Stimulated activated CD4-positive, alpha-beta T cell treated with anti-CD3 and anti-CD28 coated beads, Interleukin-4, amount 100 ng/mL, for 4 hours (primary cell): Measurements from ENCODE around the gene TXN.
"Not testable (repeated sequence)": the region's sequence is repeated elsewhere in the genome, so short reads cannot be mapped to it uniquely, and the experiment has no call there.

Experiments
- DNase-seq, 2 experiments: peaks; one replicate each; pipeline ENCODE4 v3.0.0-alpha.2; 2020

The TXN gene

GRCh38 chr9:110257097-110257841, 962 bp upstream of the TXN start:
- peak in 1 of 2 experiments; percentile 5 for DNase-seq

- DNase-seq, result peak; percentile 28 to 49
Observed at GRCh38 chr9:110255463-110256379, 586 bp downstream of the TXN start.

- peak in 1 of 2 experiments; percentile 5 for DNase-seq
Observed at GRCh38 chr9:110255034-110255462, 1.3 kb downstream of the TXN start.

DNA sequence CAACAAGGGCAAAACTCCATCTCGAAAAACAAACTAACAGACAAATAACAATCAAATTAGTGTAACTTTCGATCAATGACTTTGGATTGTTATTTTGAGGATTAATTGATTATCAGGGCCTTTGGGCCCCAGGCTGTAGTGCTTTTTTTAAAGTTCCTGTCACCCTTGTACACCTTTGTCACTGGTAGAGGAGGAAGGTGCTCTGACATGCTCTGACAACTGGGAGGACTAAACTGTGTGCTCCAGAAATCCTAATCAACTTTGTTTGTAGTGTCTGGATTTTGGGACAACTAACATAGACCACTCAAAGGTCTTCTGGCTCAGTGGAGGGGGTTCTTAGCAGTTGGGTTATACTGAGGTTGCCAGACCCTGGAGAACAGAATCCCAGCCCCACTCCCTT, 1.8 kb downstream of the TXN start:
- DNase-seq, result no peak

- DNase-seq, result no peak
Observed at GRCh38 chr9:110252509-110253139, 3.7 kb downstream of the TXN start.

- not testable (repeated sequence) for DNase-seq
Observed at GRCh38 chr9:110251770-110252169, 4.5 kb downstream of the TXN start.

DNA sequence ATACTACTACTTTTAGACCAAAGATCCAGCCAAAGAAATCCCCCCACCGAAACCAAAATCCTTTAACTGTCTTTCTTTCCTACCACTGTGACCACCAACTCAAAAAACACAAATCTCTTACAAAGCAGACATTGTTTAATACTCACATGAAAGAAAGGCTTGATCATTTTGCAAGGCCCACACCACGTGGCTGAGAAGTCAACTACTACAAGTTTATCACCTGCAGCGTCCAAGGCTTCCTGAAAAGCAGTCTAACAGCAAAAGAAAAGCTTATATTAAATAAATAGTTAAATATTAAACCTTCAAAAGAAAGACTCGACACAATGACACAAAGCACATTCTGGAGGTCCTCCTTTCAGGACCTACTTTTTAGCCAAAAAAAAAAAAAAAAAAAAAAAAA, 5.1 kb downstream of the TXN start:
- no peak for DNase-seq

DNA sequence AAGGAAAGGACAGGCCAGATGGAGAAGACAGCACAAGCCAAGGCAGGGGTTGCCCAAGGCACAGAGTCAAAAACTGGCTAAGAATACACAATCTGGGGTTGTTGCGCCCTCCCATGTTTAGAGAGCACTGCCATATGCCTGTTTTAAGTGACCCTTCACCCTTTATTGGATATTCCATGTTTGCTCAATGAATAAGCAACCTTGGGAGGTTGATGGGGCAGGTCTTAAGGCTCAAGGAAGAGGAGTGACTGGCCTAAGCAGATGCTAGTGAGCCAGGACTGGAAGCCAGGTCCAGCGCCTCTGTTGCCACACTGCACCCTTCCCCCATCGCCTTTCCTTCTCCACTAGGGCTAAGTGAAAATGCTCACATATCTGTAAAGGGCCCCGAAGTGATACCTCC, 6.7 kb downstream of the TXN start:
- DNase-seq, result no peak

DNA sequence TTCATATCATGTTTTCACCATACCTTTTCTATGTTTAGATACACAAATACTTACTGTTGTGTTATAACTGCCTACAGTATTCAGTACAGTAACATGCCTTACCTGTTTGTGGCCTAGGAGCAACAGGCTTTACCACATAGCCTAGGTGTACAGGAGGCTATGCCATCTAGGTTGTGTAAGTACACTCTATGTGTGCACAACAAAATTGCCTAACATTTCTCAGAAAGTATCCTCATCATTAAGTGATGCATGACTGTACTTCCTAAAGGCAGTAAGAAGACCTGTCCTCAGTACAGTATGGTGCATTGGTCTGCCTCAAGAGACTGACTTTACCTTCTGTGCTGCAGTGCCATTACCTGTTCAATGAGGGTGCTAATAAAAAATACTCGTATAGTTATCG, 7.9 kb downstream of the TXN start:
- no peak for DNase-seq

GRCh38 chr9:110246214-110246613, 10.1 kb downstream of the TXN start:
- no peak for DNase-seq

- no peak for DNase-seq
Observed at GRCh38 chr9:110244616-110245015, 11.7 kb downstream of the TXN start.

DNA sequence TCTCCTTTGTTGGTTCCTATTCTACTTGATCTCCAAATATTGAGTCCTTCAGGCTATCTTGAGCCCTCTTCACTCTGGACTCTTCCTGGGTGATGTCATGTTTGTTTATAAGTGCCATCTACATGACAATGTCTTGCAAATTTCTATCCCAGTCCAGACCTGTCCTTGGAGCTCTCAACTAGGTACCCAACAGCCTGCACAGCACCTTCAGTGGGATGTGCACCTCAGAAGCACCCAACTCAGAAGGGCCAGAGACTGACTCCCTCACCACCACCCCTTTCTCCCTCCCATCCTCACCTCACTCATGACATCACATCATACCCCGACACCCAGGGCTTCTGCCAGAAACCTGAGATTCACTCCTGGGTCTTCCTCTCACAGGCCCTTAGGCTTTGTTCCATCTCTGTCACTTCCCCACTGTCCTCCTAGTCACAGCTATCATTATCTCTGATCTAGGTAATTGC, 14.4 kb downstream of the TXN start:
- DNase-seq, result no peak

GRCh38 chr9:110241260-110241857, 14.9 kb downstream of the TXN start:
- DNase-seq, result no peak

DNA sequence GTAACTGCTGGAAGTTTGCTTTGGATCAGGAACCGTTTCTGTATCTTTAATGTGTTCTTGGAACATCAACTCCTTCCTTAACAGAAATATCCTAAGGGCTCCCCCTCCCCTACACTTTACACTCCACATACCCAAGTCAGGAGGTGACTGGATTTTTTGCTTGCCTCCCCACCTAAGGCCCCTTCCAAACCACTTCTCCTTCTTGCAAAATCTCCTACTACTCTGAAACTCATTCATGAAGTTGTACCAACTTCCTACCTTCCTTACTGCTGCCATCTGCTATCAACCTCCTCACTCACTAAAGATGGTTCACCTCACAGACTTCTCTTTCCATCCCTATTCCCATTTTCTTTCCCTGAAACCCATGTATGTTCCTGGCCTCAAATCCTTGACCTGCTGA, 16.1 kb downstream of the TXN start:
- no peak for DNase-seq

DNA sequence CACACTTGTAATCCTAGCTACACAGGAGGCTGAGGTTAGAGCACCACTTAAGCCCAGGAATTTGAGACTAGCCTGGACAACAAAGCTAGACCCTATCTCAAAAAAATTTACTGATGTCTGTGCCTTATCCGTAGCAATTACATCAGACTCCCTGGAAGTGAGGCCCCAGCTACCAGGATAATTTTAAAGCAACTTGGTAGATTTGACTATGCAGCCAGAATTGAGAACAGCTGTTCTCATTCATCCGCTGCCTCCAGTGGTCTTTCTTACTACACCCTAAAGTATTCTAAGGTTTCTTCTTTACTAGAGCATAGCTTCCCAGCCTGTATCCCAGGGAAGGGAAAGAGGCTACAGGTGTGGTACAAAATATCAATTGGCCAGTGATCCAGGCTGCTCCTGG, 28.0 kb downstream of the TXN start:
- DNase-seq, result no peak

- DNase-seq, result no peak
Observed at GRCh38 chr9:110224583-110224982, 31.7 kb downstream of the TXN start.

GRCh38 chr9:110220809-110221208, 35.5 kb downstream of the TXN start:
- DNase-seq, result no peak

- DNase-seq, result no peak
Observed at GRCh38 chr9:110217656-110218099, 38.6 kb downstream of the TXN start.

DNA sequence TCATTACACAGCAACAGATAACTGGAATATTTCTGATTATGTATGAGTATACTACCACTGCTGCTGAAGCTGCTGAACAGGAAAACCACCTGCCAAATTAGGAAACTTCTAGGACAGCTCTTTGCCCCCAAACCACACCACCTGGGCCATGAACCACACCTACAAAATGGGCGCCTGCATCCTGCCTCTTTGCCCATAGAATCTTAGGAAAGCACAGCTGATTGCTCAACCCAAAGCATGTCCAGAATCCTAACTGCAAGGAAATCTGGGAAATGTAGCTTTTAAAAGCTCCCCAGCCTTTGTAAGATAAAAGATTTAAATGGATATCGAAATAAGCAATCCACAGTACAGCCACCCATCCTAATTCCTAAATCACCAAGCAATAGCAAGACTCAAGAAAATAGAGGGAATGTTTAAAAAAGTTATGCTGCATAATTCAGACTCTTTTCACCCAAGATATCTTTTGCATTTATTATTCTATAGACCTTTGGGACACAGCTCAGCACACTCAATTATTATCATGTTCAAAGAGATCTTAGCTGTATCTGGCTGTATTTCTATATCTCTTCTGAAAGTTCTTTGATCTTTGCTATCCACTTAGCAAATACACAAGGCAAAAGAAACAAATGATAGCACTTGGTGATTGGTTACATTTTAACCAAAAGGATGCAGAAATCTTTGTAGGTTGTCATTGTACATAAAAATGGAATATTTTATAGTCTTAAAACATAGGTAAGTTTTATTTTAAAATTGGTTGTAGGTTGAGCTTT, 41.5 kb downstream of the TXN start:
- no peak for DNase-seq

GRCh38 chr9:110214090-110214489, 42.2 kb downstream of the TXN start:
- DNase-seq, result no peak

DNA sequence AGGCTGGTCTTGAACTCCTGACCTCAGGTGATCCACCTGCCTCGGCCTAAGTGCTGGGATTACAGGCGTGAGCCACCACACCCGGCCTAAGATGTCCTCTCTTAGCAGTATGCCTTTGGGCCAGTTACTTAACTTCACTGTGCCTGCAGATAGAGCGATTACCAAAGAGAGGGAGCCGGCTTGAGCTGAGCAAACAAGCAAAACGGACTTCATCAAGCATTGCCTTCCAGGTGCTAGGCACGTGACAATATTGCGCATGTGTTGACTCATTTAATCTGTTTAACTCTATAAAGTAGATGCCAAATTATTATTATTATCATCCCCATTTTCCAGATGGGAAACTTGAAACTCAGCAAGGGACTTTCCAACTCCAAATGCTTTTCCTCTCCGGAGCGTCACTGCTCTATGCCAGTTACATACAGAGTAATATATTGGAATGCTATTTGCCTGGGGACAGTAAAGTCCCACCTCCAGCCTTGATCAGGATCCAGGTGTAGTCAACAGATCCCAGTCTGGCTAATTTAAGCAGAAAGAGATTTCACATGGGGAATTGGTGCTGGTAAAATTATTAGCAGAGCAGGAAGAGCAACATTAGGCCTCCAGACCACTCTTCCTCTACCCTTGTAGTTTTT, 42.8 kb downstream of the TXN start:
- no peak for DNase-seq

DNA sequence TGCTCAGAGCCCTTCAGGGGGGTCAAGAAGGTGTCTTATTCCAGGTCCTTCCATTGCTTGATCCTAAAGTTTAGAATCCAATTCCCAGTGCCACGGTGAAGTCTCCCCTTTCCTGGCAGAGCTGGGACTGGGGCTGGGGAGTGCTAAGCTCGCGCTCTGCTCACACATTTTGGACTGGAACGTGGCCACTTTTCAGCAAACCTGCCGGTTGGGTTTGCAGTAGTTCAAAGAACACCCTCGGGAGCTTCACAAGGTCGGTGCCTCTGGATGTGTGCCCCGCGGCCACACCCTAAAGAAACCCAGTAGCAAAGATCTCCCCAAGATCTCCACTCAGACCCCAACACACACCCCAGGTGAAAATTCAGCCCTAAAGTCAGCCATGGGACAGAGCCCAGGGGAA, 48.3 kb downstream of the TXN start, which contains the start of gene C9orf152:
Gene C9orf152, minus strand, starts transcription at position 129 of the 400 bp plus-strand sequence. CDS start 580 bp downstream, outside the sequence.
- no peak for DNase-seq
